HG03280 (cell line): Measurements from ENCODE around the gene PLAC9.
"Not testable (repeated sequence)": the region's sequence is repeated elsewhere in the genome, so short reads cannot be mapped to it uniquely, and the experiment has no call there.

Experiments
- ATAC-seq: cut with Tn5 transposase; IDR thresholded peaks from one replicate; pipeline ENCODE4 v1.9.1; 2021; ENCODE audit warnings: mild to moderate bottlenecking, moderate library complexity; ENCODE audit not compliant: unreplicated experiment

PLAC9 gene

DNA sequence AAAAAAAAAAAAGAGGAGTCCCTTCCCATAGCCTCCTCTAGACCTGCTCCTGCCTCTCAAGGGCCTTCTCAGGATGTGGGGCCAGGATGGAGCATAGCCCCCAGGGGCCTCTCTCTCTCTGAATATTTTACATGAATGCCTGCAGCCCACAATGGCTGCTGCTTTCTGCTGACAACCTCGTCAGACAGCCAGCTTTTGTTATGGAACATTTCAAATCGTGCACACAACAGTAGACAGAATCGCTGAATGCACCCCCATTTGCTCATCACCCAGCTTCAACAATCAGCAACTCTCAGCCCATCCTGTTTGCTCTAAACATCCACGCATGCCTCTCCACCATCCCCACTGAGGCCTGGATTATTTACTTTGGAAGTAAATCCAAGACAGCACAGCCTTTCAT, 5.4 kb downstream of the PLAC9 start:
- ATAC-seq: no peak

DNA sequence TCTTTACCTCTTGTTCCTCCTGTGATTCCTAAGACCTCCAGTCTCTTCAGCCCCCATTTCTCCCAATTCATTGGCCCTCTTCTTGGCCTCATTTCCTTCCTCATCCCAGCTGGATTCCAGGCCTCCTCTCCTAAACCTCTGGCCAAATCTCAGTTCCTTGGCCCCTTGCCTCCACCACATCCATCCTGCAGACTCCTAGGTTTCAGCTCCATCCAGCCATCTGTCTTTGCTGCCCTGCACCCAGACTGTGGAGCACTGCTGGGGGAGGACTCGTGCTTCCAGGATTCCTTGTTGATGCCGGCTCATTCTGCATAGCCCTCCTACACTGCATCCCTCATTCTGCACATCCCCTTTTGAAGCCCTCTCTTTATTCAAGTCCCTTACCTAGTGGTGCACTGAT, 6.7 kb downstream of the PLAC9 start:
- ATAC-seq: no peak

DNA sequence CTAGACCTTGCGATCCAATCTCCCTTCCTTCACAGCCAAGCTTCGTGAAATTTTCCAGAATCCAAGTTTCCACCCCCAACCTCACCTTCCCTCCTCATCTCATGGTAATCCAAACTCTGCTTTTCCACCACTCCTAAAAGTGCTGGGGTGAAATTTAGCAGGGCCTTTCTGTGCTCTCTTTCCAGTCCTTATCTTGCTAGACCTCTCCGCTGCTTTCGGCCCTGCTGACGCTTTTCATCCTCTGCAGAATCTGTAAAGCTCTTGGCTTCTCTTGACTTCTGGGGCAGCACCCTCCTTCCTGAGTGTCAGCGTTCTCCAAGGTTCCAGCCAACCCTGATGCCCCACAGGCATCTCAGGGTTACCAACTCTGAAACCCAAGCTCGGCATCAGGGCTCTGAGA, 7.7 kb downstream of the PLAC9 start:
- ATAC-seq: no peak

DNA sequence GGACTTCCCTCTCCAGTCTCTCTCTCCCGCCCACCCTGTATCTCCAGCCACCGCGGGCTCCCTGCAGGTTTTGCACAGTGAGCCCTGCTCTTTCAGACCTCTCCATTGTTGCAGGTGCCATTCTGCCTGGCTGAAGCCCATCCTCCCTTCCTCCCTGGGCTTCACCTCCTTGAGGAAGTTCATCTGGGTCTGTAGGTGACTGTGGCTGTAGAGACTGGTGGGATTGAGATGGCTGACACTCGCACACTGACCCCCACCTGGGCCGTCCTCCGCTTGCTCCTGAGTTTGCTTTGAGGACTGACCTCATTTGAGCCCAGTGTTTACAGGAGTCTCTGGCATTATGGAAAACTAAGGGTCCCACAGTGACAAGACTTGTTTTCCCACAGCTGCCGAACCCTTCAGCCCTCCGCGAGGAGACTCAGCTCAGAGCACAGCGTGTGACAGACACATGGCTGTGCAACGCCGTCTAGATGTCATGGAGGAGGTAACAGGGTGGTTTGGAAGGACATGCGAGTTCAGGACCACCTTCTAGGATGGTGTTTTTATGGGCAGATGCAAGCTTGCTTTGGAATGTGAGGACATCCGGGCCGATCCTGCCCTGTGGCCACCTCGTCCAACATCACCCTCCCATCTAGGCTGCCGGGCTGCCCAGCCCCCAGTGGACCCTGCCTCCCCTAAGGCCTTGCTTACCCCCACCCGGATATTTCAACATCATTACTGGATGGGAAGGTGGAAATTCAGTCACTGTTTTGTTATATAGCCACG, 9.3 kb downstream of the PLAC9 start:
- no peak for ATAC-seq

DNA sequence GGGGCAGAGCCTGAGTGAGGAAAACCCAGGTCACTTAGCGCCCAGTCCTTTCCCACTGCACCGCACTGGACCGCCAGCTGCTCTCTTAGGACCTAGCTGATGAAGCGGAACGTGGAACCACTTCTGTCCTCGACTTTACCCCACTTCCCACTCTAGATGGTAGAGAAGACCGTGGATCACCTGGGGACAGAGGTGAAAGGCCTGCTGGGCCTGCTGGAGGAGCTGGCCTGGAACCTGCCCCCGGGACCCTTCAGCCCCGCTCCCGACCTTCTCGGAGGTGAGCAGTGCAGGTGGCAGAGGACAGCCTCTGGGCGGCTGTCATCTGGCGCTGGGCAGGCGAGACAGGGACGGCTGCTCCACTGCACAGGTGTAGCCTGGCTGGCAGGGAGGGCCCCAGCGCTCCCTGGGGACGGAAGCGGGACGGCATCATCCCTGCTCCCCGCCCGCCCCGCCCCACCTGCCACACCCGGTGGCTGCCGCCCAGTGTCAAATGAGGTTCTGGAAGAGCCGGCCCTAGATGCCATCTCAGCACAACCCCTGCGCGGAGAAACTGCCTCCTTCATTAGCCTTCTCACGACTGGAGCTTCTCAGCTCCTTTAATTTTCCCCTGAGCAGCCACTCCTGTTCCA, 11.7 kb downstream of the PLAC9 start:
- peak; percentile 39 for ATAC-seq

DNA sequence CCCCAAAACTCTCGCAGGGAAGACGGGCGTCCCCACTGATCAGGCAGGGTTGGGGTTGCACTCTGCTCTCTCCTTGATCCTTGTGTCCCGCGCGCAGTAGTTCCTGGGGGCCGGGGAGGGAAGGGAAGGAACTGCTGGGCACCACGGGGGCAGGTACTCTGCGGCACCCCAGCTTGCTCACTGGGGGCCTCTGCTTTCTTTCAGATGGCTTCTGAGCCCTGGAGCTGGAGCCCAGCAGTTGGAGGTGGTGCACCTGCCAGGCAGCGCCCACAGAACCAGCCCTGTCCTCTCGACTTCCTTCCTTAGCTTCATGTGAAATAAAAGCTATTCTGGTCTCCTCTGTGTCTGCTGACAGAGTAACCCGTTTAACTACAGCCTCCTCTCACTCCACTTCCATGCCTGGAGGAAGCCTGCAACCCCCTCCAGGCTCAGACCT, 12.2 kb downstream of the PLAC9 start:
- peak; percentile 20 for ATAC-seq

DNA sequence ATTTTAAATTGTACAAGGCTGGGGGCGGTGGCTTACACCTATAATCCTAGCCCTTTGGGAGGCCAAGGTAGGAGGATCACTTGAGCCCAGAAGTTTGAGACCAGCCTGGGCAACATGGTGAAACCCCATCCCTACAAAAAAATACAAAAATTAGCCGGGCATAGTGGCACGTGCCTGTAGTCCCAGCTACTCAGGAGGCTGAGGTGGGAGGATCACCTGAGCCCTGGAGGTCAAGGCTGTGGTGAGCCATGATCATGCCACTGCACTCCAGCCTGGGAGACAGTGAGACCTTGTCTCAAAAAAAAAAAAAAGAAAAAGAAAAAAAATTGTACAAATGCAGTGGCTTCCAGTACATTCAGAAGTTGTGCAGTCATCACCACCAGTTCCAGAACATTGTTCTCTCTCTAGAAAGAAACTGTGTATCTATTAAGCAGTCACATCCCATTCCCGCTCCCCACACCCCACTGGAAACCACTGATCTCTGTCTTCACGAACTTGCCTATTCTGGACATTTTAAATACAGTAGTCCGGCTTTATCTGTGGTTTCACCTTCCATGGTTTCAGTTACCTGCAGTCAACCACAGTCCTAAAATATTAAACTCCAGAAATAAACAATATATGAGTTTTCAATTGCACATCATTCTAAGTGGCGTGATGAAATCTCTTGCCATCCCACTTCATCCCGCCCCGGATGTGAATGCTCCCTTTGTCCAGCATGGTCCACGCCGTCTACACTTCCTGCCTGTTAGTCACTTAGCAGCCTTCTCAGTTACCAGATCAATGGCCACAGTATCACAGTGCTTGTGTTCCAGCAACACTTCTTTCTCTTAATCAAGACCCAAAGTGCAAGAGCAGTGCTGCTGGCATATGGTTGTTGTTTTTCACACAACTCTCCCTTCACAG, 13.1 kb downstream of the PLAC9 start:
- not testable (repeated sequence) for ATAC-seq

DNA sequence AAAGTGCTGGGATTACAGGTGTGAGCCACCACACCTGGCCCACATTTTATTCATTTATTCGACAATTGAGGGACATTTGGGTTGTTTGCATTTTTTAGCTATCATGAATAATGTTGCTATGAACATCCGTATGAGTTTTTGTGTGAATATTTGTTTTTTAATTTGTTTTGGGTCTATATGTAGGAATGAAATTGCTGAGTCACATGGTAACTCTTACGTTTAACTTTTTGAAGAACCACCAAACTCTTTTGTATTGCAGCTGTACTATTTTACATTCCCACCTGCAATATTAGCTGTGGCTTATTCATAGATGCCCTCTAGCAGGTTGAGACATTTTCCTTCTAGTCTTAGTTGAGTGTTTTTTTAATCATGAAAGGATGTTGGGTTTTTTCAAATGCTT, 14.4 kb downstream of the PLAC9 start:
- no peak for ATAC-seq

DNA sequence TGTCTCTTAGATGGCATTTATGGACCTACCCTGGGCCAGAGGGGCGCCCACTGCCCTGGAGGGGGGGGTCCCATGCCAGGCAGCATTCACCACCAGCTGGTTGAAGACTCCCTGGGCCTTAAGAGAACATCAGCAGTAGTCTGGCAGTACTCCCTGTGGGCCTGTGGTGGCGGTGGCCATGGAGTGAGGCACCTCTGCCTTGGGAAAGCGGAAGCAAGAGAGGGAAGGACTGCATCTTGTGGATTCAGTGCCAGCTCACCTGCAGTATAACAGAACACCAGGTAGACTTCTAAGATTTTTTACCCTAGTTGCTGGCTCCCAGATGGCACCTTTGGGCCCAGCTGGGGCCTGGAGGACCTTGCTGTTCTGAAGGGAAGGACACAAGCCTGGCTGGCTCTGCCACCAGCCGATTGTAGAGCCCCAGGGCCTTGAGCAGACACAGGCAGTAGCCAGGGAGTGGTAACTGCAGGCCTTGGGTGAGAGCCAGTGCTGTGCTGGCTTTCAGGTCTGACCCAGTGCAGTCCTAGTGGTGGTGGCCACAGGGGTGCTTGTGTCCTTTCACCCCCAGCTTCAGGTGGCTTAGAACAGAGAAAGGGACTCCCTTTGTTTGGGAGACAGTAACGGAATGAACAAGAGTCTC, 15.8 kb downstream of the PLAC9 start:
- ATAC-seq: no peak

DNA sequence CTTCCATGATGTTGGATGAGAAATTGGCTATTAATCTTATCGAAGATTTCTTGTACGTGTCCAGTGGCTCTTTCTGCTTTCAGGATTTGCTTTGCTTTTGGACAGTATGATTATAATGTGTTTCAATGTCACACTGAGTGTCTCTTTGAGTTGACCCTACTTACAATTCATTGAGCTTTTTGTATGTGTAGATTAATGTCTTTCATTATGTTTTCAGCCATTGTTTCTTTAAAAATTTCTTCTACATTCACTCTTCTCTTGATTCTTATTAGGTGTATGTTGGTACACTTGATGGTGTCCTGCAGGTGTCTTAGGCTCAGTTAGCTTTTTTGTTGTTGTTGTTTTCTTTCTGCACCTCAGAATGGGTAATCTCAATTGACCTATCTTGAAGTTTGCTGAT, 16.6 kb downstream of the PLAC9 start:
- ATAC-seq: no peak

DNA sequence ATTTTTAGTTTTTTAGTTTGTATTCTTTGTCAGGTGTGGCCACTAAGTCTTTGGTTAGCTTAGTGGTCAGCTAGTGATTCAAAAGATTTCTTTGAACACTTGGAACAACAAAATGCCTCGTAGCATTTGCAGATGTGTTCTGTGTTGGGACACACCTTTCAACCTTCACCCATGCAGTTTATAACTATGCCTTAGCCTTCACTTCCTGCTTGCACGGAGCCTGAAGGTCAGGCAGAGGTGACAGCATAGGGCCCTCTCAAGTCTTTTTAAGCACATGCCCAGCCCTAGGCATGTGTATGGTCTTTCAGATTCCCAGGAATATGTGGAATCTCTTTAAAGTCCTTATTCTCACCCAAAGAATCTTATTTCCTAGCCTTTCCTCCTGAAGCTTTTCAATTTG, 17.6 kb downstream of the PLAC9 start:
- no peak for ATAC-seq

DNA sequence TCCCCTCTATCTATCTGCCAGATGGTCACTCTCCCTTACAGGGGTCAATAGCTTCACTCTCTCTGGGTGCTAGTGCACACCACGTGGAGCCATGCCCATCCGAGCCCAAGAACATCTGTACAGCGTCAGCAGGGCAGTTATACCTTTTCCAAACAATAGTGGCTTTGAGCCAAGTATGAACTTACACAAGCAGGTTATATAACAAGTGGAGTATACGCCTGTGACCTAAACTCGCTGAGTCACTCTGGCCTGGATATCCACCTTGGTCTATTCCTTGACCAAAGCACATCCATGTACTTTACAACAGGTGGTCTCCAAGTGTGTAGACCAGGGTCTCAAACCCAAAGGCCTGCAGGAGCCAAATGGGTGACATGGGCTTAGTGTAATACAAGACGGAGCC, 20.3 kb downstream of the PLAC9 start:
- no peak for ATAC-seq

DNA sequence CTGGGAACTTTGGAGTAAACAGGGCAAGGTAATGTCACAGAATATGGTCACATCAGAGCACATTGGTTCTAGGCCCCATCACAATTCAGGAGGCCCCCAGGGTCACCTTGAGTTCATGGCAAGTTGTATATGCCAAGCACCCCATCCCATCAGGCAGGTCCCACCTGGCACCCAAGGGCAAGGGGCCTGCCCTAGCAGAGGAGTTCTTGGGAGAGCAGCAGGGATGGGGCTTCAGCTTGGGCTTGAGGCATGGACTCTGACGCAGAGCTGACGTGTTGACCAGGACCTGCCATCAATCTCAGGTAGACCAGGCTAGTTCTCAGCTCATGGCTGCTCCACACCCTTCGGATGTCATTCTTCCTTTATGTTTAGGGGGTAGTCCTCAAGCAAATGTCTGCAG, 20.9 kb downstream of the PLAC9 start:
- no peak for ATAC-seq

DNA sequence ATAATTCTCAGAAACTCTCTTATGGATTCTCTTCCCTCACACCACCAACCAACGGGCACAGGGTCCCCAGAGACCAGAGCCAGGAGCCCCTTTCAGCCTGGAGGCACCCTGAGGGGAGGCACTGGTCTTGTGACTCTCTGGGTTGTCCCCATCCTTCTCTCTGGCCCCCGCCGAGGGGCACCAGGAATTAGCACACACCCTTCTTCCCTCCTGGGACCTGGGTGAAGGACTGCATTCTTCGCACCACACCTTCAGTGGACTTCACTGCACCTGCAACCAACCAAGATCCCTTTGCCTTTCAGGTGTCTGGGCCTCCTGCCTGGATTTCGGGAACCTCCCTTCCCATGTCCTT, 22.1 kb downstream of the PLAC9 start:
- ATAC-seq: no peak

DNA sequence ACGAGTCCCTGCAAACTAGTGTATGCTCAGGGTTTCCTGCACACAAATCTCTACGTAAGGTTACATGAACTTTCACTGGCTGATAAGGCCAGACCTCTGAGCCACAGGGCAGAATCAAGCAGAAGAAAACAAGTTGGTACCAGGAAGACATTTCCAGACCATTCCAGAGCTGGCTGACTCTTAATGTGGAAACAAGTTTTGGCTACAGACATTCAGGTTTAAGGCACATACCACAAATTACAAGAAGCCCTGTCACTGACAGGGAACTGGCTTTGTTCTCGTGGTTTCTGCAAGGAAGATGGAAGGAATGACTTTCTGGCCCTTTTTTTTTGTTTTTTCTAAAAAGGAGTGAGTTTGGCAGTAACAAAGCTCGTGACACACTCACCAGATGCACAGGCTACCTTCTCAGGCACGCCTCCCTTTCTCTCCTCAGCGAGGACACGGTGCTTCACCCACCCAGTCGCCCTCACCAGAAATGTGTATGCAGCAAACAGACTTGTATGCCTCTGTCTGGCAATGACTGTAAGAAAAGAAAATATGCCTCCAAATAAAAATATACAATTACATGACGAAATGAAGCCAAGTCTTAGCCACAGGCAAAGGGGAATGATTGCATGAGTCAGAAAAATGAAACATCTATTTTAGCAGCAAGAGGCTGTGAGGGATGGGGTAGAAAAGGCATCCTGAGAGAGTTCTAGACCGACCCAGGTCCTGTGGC, 22.6 kb downstream of the PLAC9 start:
- no peak for ATAC-seq

DNA sequence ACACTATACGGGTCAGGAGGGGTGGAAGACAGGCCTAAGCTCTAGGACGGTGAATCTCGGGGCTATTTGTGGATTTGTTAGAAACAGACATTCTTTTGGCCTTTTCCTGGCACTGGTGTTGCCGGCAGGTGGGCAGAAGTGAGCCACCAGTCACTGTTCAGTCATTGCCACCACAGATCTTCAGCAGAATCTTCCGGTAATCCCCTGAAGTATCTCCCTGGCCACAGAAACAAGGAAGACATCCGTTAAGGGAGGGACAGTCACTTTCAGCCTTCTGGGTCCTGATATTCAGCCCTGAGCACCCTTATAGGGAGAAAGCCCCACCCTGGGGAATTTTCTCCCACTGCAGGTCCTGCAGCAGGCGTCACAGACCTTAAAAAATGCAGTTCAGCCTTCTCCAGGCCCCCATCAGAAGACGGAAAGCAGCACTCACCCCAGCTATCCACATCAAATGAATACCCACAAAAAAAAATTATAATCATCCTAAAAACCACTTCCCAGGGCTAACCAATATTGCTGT, 23.2 kb downstream of the PLAC9 start:
- no peak for ATAC-seq

DNA sequence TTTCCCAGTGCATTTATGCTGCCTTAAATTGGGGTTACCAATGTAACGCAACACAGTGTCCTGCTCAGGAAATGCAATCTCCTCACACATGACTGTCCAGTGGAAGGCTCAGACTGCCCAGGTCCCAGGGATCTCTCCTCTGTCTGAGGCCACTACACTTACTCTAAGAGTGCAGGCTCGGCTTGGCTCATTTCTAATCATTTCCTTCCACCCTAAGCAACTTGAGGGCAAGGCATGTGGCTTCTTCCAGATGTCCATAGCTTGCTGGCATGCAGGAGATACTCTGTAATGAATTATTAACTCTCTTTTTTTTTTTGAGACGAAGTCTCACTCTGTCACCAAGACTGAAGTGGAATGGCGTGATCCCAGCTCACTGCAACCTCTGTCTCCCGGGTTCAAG, 23.7 kb downstream of the PLAC9 start:
- no peak for ATAC-seq

DNA sequence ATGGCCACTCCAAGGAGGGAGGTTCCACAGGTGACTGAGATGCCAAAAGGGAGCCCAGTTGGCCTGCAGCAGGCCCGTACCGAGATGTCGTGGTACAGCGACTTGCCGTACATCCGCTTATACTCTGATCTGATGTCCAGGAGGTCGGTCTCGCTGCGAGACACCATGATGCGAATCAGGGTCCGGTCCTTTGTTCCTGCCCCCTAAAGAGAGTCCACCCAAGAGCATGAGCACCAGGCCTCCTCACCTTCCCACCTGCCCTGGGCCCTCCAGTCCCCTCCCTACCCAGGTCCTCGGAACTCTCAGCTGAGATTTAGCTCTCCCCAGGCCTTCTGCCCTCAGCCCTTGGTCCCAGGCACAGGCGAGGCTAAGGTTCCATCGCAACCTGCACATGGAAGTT, 25.0 kb downstream of the PLAC9 start:
- ATAC-seq: no peak

DNA sequence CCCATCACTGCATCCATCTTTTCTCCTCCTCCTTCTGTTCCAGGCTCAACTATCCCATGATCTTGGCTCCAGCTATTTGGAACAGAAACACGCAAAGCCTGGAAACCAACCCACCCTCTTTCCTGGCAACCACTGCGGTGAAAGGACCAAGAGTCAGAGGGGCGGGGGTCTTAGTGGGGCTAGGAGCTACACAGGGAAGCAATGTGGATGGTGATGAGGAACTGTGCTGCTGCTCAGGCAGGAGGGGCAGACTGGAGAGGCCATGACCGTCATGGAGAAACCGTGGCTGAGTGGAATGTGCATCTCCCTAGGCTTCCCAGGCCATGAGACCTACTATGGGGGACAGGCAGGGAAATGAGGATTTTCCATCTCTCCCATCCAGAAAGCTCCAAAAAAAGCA, 25.6 kb downstream of the PLAC9 start:
- ATAC-seq: no peak

DNA sequence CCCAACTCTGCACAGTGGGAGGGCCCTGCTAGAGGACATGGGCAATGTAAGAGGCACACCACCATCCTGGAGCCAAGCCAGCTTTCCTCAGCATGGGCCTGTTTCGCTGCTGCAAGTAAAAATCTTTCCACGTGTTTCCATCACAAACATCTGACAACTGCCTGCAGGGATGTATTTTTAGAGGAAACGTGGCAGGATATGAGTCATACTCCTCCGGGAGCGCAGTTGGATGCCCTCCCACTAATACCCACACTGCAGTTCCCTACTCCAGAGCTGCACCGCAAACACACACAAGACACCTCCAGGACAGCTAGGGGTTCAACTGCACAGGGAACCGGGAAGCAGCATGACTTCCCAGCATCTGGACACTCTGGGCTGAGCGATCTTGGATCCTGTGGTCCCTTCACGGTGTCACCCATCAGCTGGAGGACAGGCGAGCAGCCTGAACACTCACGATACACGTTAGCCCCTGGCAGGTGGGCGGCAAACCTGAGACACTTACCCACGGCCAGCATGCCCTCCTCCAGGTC, 26.1 kb downstream of the PLAC9 start:
- ATAC-seq: no peak
